Measurements from ENCODE around the gene XYLT1.

DNA sequence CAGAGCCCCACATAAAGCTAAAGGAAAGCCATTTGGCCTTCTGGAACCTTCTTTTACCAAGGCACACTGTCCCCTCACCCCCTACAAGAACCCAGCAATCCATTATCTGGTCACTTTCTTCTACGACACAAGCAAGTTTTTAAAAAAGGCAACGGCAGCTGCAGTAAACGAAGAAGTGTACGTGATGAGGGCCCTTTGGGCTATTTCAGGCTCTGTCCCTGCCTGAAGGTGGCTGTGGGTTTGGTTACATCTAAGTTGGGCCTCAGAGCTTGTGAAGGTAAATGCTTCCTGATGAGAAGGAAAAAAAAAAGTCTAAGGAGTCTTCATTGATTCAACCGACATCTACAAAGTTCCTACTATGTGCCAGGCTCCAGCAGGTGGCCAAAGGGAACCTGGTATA lies 35.4 kb downstream of the XYLT1 start:
- no peak for TF ChIP-seq RFX5 (IDR thresholded peaks at IDR 0.05; ENCODE audit: low read length)
- no peak for TF ChIP-seq CTCF (IDR thresholded peaks at IDR 0.05)
- no peak for TF ChIP-seq FOXM1 (IDR thresholded peaks at IDR 0.05; ENCODE audit: low read depth)
- TF ChIP-seq FOXJ3 (CRISPR knock-in tag; IDR thresholded peaks at IDR 0.05), result no peak
- TF ChIP-seq, protein P1, sequence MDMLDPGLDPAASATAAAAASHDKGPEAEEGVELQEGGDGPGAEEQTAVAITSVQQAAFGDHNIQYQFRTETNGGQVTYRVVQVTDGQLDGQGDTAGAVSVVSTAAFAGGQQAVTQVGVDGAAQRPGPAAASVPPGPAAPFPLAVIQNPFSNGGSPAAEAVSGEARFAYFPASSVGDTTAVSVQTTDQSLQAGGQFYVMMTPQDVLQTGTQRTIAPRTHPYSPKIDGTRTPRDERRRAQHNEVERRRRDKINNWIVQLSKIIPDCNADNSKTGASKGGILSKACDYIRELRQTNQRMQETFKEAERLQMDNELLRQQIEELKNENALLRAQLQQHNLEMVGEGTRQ (IDR thresholded peaks at IDR 0.05; ENCODE audit: borderline replicate concordance, low read depth, low read length), result no peak
- no peak for TF ChIP-seq NRF1 (IDR thresholded peaks at IDR 0.05; ENCODE audit: low read depth, low read length)
- TF ChIP-seq RCOR1 (IDR thresholded peaks at IDR 0.05; ENCODE audit: low read length), result no peak
- no peak for TF ChIP-seq EZH2phosphoT487 (IDR thresholded peaks at IDR 0.05; ENCODE audit: borderline replicate concordance, low read depth)
- TF ChIP-seq POLR2AphosphoS5 (IDR thresholded peaks at IDR 0.05; ENCODE audit: low read depth, low read length), result no peak
- no peak for TF ChIP-seq FOSL2 (IDR thresholded peaks at IDR 0.05; ENCODE audit: borderline replicate concordance, low read depth)

Data from SK-N-SH (cell line).